ENCODE results near the gene UBXN6.

Gene UBXN6

DNA sequence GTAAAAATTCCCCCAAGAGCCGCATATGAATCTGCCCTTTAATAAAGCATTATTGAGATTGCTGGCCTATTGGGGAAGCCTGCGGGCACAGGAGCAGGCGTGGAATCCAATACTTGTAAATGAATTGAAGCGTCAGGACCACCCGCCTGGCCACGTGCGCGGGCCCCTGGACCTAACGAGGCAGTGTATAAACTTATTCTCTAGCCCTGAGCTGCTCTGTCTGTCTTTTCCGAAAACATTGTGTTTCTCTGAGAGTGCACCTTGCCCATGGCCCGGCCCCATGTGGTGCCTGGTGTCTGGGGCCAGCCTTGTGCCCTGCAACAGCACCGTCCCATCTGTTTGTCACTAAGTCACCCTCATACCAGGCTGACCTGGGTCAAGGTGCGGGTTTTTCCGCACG is 14.4 kb downstream of the UBXN6 start:
- DNase-seq (ENCODE audit: low read depth in 4 of 4, low spot score in 1 of 4), result no peak

DNA sequence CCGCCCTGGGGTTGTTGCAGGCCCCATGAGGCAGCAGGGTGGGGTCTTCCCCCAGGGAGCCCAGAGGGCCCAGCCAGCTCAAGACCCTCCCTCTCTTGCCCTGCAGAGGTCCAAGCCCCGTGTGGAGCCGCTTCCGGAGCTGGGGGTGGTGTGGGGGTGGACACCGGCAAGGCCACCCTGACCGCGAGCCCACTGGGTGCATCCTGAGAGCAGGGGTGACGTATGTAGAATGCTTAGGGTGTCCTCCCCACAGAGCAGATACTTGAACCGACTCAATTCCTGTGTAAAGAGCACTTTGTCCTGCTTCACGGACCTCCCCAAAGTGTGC is 14.8 kb downstream of the UBXN6 start:
- no peak for DNase-seq (ENCODE audit: low read depth in 4 of 4, low spot score in 1 of 4)

- no peak for DNase-seq (ENCODE audit: low read depth in 4 of 4, low spot score in 1 of 4)
Measured at GRCh38 chr19:4441994-4442818, 15.4 kb downstream of the UBXN6 start.

DNA sequence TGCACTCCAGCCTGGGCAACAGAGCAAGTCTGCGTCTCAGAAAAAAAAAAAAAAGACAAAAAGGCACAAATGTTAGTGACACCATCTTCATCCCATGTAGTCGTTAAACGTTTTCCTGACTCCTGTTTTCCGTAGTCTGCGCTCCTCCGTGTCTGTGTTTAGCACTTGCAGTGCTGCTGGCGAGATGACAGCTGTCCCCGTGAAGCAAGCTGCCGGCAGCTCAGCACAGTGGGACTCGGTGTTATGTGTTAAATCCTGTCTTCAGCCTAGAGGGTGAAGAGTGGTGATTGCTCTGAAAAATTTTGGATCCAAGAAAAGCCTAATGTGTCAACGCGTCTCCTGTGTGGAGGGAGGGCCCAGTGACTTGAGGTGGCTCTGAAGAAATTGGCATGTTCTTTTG is 18.4 kb downstream of the UBXN6 start:
- DNase-seq (ENCODE audit: low read depth in 4 of 4, low spot score in 1 of 4), result no peak

DNA sequence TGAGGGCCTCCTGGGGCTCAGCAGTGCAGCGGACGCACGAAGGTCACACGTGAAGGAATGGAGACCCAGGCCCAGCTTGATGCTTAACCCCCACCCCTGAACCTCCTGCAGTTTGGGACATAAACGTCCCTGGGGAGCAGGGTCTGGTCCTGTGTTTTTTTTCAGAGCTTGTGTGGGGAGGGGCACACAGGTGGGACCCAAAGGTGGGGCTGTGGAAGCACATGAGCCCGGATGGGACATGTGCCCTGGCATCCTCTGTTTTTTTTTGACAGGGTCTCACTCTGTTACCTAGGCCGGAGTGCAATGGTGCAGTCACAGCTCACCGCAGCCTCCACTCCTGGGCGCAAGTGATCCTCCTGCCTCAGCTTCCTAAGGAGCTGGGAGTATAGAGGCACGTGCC is 20.5 kb downstream of the UBXN6 start:
- DNase-seq (ENCODE audit: low read depth in 4 of 4, low spot score in 1 of 4), result no peak

DNA sequence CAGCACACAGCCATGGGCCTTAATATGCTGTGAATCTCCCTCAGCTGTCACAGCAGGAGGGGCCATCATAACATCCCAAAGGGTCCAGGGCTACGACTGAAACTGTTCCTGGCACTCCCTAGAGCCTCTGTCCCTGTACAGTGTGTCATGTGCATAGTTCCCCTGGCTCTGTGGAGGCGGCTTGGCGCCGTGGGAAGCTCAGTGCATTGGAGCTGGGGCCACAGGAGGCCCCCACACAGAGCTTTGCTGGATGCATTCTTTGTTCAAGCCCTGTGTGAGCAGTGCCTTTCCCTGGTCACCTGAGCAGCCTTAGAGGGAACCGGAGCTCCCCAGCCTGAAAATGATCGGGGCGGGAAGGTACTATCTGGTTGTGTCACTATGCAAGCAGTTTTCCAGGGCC is 21.4 kb downstream of the UBXN6 start:
- no peak for DNase-seq (ENCODE audit: low read depth in 4 of 4, low spot score in 1 of 4)

- DNase-seq (ENCODE audit: low read depth in 4 of 4, low spot score in 1 of 4), result no peak
Measured at GRCh38 chr19:4434391-4434790, 23.2 kb downstream of the UBXN6 start.

DNA sequence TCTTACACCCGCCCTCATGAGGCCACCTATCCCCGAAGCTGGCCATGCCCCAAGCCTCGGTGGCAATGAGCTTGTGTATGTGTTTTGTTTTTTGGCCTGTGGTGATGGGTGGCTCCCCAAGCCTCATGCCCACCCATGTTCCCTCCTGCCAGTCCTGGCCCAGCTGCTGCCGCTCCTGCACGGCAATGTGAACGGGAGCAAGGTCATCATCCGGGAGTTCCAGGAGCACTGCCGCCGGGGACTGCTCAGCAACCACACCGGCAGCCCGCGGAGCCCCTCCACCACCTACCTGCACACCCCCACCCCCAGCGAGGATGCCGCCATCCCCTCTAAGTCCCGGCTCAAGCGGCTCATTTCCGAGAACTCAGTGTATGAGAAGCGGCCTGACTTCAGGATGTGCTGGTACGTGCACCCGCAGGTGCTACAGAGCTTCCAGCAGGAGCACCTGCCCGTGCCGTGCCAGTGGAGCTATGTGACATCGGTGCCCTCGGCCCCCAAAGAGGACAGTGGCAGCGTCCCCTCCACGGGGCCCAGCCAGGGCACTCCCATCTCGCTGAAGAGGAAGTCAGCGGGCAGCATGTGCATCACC is 24.6 kb downstream of the UBXN6 start:
- no peak for DNase-seq (ENCODE audit: low read depth in 4 of 4, low spot score in 1 of 4)

DNA sequence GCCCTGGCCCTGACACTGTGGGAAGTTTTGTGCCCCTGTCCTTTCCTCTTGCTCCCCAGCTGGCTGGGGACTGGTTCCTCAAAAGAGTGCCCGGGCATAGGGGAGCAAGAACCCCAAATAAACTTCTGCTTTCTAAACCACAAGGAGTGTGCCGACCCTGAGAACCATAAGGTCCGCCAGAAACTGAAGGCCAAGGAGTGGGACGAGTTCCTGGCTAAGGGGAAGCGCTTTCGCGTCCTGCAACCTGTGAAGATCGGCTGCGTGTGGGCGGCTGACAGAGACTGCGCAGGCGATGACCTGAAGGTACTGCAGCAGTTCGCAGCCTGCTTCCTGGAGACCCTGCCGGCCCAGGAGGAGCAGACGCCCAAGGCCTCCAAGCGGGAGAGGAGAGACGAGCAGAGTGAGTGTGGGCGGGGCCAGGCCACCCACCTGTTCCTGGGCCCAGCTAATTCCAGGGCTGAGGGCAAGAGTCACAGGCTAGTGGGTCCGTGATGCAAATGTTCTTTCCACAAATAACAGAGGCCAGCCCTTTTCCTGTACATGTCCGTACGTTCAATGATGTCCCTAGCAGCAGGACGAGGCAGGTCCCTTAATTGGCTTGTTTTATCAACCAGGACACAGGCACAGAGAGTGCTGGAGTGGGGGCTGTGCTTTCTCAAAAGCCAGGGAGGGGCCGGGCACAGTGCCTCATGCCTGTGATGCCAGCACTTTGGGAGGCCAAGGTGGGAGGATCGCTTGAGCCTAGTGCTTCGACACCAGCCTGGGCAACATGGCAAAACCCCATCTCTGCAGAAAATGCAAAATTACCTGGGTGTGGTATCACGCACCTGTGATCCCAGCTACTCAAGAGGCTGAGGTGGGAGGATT is 25.6 kb downstream of the UBXN6 start:
- DNase-seq (ENCODE audit: low read depth in 4 of 4, low spot score in 1 of 4), result no peak

DNA sequence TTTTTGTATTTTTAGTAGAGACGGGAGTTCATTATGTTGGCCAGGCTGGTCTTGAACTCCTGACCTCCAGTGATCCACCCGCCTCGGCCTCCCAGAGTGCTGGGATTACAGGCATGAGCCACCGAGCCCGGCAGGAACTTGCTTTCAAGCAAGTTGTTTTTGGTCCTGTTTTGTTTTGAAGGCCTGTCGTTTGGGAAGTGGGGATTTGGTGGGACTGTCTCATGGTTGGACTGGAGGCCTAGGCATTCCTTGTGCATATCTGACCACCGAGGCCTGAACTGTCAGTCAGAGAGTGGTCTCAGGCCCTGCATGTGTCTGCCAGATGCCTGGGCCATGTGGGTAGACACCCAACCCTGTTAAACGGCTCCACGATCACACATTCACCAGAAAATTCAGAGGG is 26.3 kb downstream of the UBXN6 start:
- no peak for DNase-seq (ENCODE audit: low read depth in 4 of 4, low spot score in 1 of 4)

DNA sequence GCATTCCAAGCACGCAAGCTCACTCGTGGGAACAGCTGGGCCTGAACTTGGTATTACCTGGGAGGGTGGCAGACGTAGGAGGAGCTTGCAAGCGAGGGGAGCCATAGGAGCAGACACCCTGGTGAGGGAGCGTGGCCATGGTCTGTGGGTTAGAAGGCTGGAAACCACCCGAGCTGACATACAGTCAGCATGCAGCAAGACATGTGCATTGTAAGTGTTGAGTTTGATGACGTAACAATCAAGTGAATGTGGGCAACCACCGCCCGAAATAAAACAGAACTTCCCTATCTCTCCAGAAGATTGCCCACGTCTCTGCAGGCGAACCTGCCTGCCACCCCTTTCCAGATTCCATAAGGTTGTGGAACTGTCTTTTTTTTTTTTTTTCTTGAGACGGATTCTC is 26.8 kb downstream of the UBXN6 start:
- DNase-seq (ENCODE audit: low read depth in 4 of 4, low spot score in 1 of 4), result no peak

- no peak for DNase-seq (ENCODE audit: low read depth in 4 of 4, low spot score in 1 of 4)
Measured at GRCh38 chr19:4429771-4430171, 27.8 kb downstream of the UBXN6 start.

DNA sequence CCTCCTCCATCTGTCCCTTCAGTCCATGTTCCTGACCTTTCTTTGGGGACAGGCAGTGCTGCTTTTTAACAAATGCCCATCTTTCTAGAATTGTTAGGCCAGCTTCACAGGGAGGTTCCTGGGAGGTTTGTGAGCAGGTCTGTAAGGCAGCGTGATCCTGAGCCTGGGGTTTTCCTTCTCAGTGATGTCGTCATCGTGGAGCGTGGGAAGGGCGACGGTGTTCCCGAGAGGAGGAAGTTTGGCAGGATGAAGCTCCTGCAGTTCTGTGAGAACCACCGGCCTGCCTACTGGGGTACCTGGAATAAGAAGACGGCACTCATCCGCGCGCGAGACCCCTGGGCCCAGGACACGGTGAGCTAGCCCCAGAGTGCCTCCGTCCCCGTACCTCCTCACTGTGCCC is 28.3 kb downstream of the UBXN6 start:
- no peak for DNase-seq (ENCODE audit: low read depth in 4 of 4, low spot score in 1 of 4)

- DNase-seq (ENCODE audit: low read depth in 4 of 4, low spot score in 1 of 4), result no peak
Measured at GRCh38 chr19:4428326-4428975, 29.1 kb downstream of the UBXN6 start.

DNA sequence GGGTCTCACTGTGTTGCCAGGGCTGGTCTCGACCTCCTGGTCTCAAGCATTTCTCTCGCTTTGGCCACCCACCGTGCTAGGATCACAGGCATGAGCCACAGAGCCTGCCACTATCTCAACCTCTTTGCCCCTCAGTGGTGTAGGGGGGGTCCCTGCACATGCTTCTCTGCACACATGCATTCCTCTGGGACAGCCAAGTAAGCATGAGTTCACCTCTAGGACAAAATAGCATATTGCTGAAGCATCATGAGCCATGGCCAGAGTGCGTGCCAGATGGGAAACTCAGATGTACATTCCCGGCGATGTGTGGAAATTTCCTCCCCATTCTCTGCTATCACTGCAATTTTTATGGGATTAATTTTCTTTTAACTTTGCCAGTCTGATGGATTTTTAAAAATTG is 32.1 kb downstream of the UBXN6 start:
- DNase-seq (ENCODE audit: low read depth in 4 of 4, low spot score in 1 of 4), result no peak

DNA sequence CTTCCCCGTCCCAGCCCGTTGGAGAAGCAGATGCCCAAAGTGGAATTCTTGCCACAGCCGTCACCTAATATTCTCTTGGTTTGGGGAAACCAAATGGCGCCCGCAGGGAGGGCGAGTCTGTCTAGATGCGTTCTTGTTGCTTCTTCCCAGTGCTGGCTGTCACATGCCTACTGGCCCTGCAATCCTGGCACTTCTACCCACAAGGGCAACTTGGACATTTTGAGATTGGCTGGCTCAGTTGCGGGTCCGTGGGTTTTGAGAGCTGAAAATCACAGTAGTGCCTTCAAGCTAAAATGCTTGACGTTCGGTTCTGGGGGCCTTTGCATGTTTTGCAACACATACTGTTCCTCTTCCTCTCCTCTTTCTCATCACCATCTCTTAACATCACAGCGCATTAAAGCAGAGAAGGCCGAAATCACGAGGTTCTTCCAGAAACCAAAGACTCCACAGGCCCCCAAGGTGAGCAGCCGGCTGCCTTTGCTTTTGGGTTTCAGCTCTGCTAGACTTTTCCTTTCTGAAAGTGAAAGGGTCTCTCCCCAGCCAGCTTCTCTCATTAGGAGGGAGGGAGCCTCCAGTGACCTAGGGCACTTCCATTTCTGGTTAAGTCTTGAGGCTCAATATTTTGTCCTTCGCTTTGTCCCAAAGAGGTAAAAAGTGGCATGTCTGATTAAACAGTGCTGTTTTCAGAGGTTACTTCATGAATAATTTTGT is 34.0 kb downstream of the UBXN6 start:
- DNase-seq (ENCODE audit: low read depth in 4 of 4, low spot score in 1 of 4), result no peak

DNA sequence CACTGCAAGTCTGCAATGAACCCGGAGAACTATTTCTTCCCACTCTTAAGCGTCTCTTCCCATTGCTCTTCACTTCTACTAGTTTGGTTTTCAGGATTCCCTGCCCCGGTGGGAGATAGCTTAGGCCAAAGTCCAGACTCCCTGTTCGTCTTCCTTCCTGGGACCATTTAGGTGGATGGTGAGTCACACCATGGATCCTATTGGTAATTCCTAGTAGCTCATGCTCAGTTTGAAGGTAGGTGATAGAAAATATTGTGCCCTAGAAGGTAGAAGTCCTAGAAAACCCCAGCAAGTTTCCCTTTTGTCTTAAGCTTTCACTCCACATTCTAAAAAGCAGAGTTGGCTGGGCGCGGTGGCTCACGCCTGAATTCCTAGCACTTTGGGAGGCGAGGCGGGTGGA is 41.3 kb downstream of the UBXN6 start:
- DNase-seq (ENCODE audit: low read depth in 4 of 4, low spot score in 1 of 4), result no peak

DNA sequence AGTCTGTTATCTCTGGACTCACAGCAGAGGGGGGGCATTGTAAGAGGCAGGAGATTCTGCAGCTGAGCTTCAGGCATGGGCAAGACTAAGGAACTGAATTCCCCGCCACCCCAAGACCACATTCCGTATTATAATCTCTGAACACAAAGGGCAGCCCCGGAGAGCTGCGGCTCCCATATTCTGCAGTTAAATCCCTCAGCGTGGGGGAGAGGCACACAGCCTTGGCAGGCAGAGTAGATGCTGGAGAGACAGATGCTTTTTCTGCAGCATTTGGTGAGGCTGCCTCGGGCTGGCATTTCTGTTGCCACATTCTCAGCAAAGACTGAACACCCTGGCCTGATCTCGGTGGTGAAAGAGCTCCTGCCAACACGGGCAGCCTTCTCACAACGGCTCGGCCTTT is 42.2 kb downstream of the UBXN6 start:
- DNase-seq (ENCODE audit: low read depth in 4 of 4, low spot score in 1 of 4), result no peak

GRCh38 chr19:4414800-4415321 is 42.7 kb downstream of the UBXN6 start:
- no peak for DNase-seq (ENCODE audit: low read depth in 4 of 4, low spot score in 1 of 4)

DNA sequence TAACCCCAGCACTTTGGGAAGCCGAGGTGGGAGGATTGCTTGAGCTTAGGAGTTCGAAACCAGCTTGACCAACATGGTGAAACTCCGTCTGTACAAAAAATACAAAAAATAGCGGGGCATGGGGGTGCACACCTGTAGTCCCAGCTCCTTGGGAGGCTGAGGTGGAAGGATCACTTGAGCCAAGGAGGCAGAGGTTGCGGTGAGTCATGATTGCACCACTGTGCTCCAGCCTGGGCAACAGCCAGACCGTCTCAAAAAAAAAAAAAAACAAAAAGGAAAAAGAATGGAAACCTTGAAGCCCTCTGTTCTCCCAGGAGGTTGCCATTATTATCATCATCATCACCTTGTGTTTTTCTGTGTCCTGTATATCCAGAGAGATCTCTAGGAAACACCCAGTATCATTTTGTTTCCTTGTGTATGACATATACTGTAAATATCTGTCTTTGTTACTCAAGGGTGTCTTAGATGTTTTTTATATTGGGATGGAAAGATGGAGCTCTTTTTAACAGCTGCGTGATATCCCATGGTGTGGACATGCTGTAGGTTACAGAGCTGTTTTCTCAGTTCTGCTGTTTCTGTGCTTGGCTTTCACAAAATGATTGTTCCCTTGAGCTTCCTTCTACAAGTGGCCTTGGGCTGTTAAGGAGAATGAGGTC is 43.3 kb downstream of the UBXN6 start:
- DNase-seq (ENCODE audit: low read depth in 4 of 4, low spot score in 1 of 4), result no peak

Measured in stimulated activated CD4-positive, alpha-beta T cell treated with anti-CD3 and anti-CD28 coated beads, Interleukin-1b, Interleukin-23, amount 100 ng/mL, for 24 hours (primary cell).